Suprapubic skin (tissue), 4 donors: Measurements from ENCODE around the gene MRC2. TPM values are rescaled to one million over a fixed set of nuclear protein-coding genes. Genes with fewer than 3 reads are reported as not detected.
"Not testable (repeated sequence)": the region's sequence is repeated elsewhere in the genome, so short reads cannot be mapped to it uniquely, and the experiment has no call there.

ENCODE experiments used
- DNase-seq, 2 donors: peaks; one replicate each; pipeline ENCODE4 v3.0.0-alpha.2; 2019; ENCODE audit warnings: low spot score in 2 of 2
- H3K27ac ChIP-seq: fragments of 200-600 bp; sonication (generic); one replicate; pipeline ENCODE4 v1.5.1; 2019
- H3K27me3 ChIP-seq: fragments of 200-600 bp; sonication (generic); one replicate; pipeline ENCODE4 v1.5.1; 2019
- H3K36me3 ChIP-seq: fragments of 200-600 bp; sonication (generic); one replicate; pipeline ENCODE4 v1.5.1; 2019
- H3K4me1 ChIP-seq: fragments of 200-600 bp; sonication (generic); one replicate; pipeline ENCODE4 v1.5.1; 2019
- H3K4me3 ChIP-seq: fragments of 200-600 bp; sonication (generic); one replicate; pipeline ENCODE4 v1.5.1; 2019; ENCODE audit warnings: mild to moderate bottlenecking
- H3K9me3 ChIP-seq: fragments of 200-600 bp; sonication (generic); one replicate; pipeline ENCODE4 v1.5.1; 2019
- EP300 ChIP-seq: sonication (generic); formaldehyde crosslinking; IDR thresholded peaks from one replicate; pipeline ENCODE4 v1.6.1; 2017; ENCODE audit warnings: antibody characterized with exemption
- POLR2A ChIP-seq, 2 donors: fragments of 450-650 bp; IDR thresholded peaks; one replicate each; pipeline ENCODE4 v1.6.1; 2017; ENCODE audit warnings: antibody characterized with exemption in 2 of 2, mild to moderate bottlenecking in 2 of 2, moderate library complexity in 2 of 2
- POLR2AphosphoS5 ChIP-seq, 3 donors: sonication (generic); formaldehyde crosslinking; IDR thresholded peaks; one replicate each; pipeline ENCODE4 v1.6.1; 2017; ENCODE audit warnings: antibody characterized with exemption in 3 of 3
- WGBS: methylation state at CpG from one replicate; pipeline ENCODE4 v1.1.5; 2018; 5-methylcytosine and 5-hydroxymethylcytosine counted together
- total RNA-seq, 4 donors: library from RNA; depleted of rRNA; stranded (reverse); fragments of >200 nt; gene quantifications; one replicate each; pipeline ENCODE4 v1.1.0, GENCODE V29; 2016
- TF ChIP-seq, protein P1 (sequence below), 2 donors: fragments of 200-600 bp in 1 of 2; fragments of 450-650 bp in 1 of 2; sonication (generic) in 1 of 2; IDR thresholded peaks; one replicate each; pipeline ENCODE4 v1.5.1; 2016 to 2019; ENCODE audit warnings: antibody characterized with exemption in 2 of 2, mild to moderate bottlenecking in 1 of 2, moderate library complexity in 1 of 2

Gene MRC2
- total RNA-seq, 4 donors from 2014 or later = 31.4 to 55.2 (median 37.1) TPM

GRCh38 chr17:62587554-62587953 is 39.9 kb upstream of the MRC2 start:
- TF ChIP-seq POLR2AphosphoS5 (IDR thresholded peaks at IDR 0.05) (no peak), POLR2A (IDR thresholded peaks at IDR 0.05) (no peak), EP300 (no peak)
- TF ChIP-seq, protein P1, sequence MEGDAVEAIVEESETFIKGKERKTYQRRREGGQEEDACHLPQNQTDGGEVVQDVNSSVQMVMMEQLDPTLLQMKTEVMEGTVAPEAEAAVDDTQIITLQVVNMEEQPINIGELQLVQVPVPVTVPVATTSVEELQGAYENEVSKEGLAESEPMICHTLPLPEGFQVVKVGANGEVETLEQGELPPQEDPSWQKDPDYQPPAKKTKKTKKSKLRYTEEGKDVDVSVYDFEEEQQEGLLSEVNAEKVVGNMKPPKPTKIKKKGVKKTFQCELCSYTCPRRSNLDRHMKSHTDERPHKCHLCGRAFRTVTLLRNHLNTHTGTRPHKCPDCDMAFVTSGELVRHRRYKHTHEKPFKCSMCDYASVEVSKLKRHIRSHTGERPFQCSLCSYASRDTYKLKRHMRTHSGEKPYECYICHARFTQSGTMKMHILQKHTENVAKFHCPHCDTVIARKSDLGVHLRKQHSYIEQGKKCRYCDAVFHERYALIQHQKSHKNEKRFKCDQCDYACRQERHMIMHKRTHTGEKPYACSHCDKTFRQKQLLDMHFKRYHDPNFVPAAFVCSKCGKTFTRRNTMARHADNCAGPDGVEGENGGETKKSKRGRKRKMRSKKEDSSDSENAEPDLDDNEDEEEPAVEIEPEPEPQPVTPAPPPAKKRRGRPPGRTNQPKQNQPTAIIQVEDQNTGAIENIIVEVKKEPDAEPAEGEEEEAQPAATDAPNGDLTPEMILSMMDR (IDR thresholded peaks at IDR 0.05) = no peak
- H3K27me3 ChIP-seq = no peaks in the 10 kb centered on the region
- H3K9me3 ChIP-seq = no peaks in the 10 kb centered on the region
- peaks cover 71% of the 10 kb centered on the region for H3K36me3 ChIP-seq
- no peak for DNase-seq
- H3K27ac ChIP-seq = no peak overlapping the region
- H3K4me3 ChIP-seq = no peak overlapping the region
- 70% methylated on average over 2 of the region's 2 CpGs for WGBS
- H3K4me1 ChIP-seq = no peaks in the 10 kb centered on the region

- TF ChIP-seq EP300 (no peak), POLR2A (IDR thresholded peaks at IDR 0.05) (no peak), POLR2AphosphoS5 (IDR thresholded peaks at IDR 0.05) (no peak)
- TF ChIP-seq, protein P1 (IDR thresholded peaks at IDR 0.05) = no peak
- Histone ChIP-seq H3K4me1 (no peaks in the 10 kb centered on the region), H3K4me3 (no peak overlapping the region), H3K27me3 (no peaks in the 10 kb centered on the region), H3K27ac (no peak overlapping the region), H3K36me3 (peaks cover 72% of the 10 kb centered on the region), H3K9me3 (no peaks in the 10 kb centered on the region)
- WGBS = 94% methylated on average over 7 of the region's 7 CpGs
- DNase-seq = no peak
Observed at GRCh38 chr17:62588109-62588508, 39.4 kb upstream of the MRC2 start.

GRCh38 chr17:62591333-62591732 is 36.1 kb upstream of the MRC2 start:
- no peaks in the 10 kb centered on the region for H3K4me1 ChIP-seq
- DNase-seq = no peak
- WGBS = 57% methylated on average over 6 of the region's 6 CpGs
- H3K36me3 ChIP-seq = peaks cover 65% of the 10 kb centered on the region
- no peak overlapping the region for H3K4me3 ChIP-seq
- TF ChIP-seq POLR2A (IDR thresholded peaks at IDR 0.05) (no peak), EP300 (no peak), POLR2AphosphoS5 (IDR thresholded peaks at IDR 0.05) (no peak)
- TF ChIP-seq, protein P1 (IDR thresholded peaks at IDR 0.05) = no peak
- no peaks in the 10 kb centered on the region for H3K9me3 ChIP-seq
- H3K27ac ChIP-seq = no peak overlapping the region
- no peaks in the 10 kb centered on the region for H3K27me3 ChIP-seq

DNA sequence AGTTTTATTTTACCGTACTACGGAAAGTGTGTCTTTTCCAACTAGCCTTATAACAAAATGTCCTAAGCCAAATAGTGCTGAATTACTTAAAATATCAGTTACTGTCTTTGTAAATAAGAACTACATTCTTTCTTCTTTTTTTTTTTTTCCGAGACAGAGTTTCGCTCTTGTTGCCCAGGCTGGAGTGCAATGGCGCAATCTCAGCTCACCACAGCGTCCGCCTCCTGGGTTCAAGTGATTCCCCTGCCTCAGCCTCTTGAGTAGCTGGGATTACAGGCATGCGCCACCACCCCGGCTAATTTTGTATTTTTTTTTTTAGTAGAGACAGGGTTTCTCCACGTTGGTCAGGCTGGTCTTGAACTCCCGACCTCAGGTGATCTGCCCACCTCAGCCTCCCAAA is 35.6 kb upstream of the MRC2 start:
- not testable (repeated sequence) for H3K9me3 ChIP-seq, DNase-seq, H3K4me1 ChIP-seq, H3K27ac ChIP-seq, H3K27me3 ChIP-seq, H3K4me3 ChIP-seq
- 84% methylated on average over 11 of the region's 11 CpGs for WGBS
- H3K36me3 ChIP-seq = peaks cover 65% of the 10 kb centered on the region

- TF ChIP-seq, protein P1 (IDR thresholded peaks at IDR 0.05) = no peak
- Histone ChIP-seq H3K36me3 (peaks cover 64% of the 10 kb centered on the region), H3K27ac (no peak overlapping the region), H3K4me1 (no peaks in the 10 kb centered on the region), H3K9me3 (no peaks in the 10 kb centered on the region), H3K27me3 (no peaks in the 10 kb centered on the region), H3K4me3 (no peak overlapping the region)
- DNase-seq = no peak
- 83% methylated on average over 9 of the region's 9 CpGs for WGBS
Observed at GRCh38 chr17:62592341-62593099, 35.0 kb upstream of the MRC2 start.

DNA sequence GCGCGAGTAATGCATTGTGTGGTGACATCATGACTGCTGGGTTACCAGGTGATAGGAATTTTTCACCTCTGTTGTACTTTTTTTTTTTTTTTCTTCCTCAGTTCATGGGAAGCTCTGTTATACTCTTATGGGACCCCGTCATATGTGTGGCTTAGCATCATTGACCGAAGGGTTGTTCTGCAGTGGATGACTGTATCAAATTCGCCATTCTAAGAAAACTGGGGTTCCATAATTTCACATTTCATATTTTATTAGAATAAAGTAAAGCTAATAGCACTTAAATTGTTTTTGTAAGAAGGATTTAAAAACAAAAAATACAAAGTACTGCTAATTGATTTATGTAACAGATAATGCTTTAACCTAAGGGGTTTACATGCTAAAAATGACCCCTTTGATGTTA is 32.0 kb upstream of the MRC2 start:
- Histone ChIP-seq H3K36me3 (peaks cover 53% of the 10 kb centered on the region), H3K27ac (no peak overlapping the region), H3K4me3 (no peak overlapping the region), H3K27me3 (no peaks in the 10 kb centered on the region), H3K9me3 (no peaks in the 10 kb centered on the region), H3K4me1 (peaks cover 5% of the 10 kb centered on the region)
- TF ChIP-seq, protein P1 (IDR thresholded peaks at IDR 0.05) = no peak
- no peak for TF ChIP-seq POLR2A (IDR thresholded peaks at IDR 0.05)
- no peak for TF ChIP-seq EP300
- TF ChIP-seq POLR2AphosphoS5 (IDR thresholded peaks at IDR 0.05) = no peak
- WGBS = 100% methylated on average over 5 of the region's 5 CpGs
- DNase-seq = no peak
